Bone marrow (tissue), 2 donors: ENCODE results near the gene NUAK1.

Experiments used
- DNase-seq, 2 donors: peaks; one replicate each; lab custom pipeline; 2025; lab: John Stamatoyannopoulos, UW

The NUAK1 gene

DNA sequence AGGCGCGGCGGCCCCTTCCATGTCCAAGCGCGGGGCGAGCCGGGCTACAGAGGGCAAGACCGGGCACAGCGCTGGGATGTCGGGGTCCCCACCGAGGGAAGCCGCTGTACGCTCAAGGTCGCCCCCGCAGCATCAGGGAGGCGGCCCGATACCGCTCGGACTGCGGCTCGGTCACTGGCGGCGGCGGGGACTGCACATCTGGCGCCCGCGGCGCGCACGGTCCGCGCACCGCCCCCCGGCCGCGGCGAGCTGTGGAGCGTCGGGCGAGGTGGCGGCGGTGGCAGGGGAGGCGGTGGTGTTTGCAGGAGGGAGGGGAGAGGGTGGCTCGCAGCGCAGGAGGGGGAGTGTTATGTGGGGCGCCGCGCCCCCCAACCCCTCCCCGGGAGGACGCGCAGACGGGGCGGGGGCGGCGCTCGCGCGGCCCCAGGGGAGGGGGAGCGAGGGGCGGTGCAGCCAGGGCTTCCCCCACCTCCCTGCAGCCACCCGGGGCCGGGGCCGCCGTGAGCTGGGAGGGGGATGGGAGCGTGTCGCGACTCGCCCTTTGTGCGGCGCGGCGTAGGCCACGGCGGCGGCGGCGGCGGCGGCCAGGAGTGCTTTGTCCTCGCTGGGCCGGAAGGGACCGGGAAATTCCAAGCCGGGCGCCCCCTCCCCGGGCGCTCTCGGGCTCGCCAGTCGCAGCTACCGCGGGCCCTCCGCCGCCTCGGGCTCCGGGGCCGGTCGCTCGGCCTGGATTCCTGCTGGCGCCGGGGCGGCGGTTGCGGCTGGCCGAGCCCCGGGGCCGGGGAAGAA lies at the start of gene NUAK1:
TSS of gene NUAK1 (minus strand) at position 322 of the 789 bp plus-strand sequence. CDS start at position 21, 301 bp downstream.
- DNase-seq, result no peak

- DNase-seq, result no peak
Observed at GRCh38 chr12:106188256-106188655, 49.5 kb upstream of the NUAK1 start.

- no peak for DNase-seq
Observed at GRCh38 chr12:106187842-106188241, 49.1 kb upstream of the NUAK1 start.

- DNase-seq, result no peak
Observed at GRCh38 chr12:106187155-106187789, 48.5 kb upstream of the NUAK1 start.

- no peak for DNase-seq
Observed at GRCh38 chr12:106183735-106184134, 45.0 kb upstream of the NUAK1 start.

DNA sequence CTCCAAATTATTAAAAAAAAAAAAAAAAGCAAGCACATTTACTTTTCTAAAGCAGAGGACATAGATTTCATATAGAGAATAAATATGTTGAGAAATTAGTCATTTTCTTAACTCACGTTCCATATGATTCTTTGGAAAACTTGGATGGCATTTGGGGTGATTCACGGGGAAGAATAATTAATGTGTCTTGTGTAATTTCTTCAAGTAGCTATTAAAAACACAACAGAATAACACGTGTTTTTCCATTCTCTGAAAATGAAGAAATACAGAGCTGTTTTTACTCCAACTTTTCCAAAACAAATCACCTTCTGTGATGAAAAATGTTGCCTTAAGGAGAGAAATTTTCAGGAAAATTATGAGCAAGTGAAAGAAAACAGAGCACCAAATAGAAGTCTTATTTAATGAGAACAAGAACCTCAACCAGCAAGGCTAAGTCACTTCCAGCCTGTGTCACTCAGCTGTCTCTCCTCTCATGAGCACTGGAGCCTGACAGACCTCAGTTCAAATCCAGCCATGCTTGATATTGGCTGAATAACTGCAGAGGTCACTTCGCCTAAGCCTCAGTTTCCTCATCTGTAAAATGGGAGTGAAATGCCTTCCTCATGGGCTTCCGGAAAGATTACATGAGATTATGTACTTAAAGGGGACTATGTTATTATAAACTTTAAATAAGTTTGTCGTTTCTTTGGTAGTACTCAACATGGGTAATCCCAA lies 42.8 kb upstream of the NUAK1 start:
- no peak for DNase-seq

GRCh38 chr12:106179086-106179485 lies 40.3 kb upstream of the NUAK1 start:
- no peak for DNase-seq

GRCh38 chr12:106178562-106178961 lies 39.8 kb upstream of the NUAK1 start:
- DNase-seq, result no peak

GRCh38 chr12:106176560-106176959 lies 37.8 kb upstream of the NUAK1 start:
- DNase-seq, result no peak

DNA sequence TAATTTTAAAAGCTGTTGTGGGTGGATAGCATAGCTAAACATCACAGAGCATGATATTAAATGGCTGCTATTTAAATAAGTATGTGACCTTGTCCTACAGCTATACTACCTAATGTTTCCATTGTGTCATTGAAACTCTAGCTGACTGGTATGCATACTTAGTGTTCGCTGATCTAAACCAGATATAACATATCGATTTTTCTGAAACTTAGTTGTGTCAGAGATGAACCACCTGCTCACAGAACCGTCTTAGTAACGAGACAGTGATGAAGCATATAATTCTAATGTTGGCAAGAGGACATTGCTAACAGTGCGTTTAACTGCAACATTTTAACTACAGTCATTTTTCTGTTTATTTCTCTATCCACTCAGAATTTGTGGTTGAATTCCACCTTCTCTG lies 36.1 kb upstream of the NUAK1 start:
- no peak for DNase-seq

DNA sequence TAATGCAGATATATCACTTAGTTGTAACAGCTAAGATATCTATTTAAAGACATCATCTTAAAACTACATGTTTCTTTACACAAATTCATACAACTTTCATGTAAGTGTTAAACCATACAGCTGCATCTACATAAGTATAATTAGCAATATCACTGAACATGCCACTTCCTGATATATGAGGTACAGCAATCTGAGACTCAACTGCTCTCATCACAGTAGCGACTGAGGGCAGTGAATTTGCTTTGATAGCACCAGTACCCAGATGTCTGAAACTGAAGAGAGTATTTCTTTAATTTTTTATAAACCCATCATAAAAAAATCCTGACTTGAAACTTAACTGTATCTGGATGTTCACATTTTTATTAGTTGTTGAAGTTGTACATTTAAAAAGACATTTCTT lies 34.7 kb upstream of the NUAK1 start:
- no peak for DNase-seq

DNA sequence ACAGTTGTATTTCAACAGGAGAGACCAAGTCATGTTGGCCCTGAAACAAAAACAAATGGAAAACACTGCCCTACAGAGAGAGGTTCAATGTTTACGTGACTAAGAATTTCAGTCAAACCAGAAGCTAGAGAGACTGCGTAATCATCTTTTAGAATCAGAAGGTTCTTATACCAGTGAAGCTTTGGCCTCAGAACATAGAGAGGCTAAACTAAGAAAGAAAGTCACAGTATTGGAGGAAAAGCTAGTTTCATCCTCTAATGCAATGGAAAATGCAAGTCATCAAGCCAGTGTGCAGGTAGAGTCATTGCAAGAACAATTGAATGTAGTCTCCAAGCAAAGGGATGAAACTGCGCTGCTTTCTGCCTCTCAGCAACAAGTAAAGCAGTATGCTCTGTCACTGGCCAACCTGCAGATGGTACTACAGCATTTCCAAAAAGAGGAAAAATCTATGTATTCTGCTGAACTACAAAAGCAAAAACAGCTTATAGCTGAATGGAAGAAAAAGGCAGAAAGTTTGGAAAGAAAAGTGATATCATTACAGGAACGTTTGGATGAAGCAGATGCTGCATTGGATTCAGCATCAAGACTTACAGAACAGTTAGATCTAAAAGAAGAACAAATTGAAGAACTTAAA lies 32.5 kb upstream of the NUAK1 start:
- DNase-seq, result no peak

DNA sequence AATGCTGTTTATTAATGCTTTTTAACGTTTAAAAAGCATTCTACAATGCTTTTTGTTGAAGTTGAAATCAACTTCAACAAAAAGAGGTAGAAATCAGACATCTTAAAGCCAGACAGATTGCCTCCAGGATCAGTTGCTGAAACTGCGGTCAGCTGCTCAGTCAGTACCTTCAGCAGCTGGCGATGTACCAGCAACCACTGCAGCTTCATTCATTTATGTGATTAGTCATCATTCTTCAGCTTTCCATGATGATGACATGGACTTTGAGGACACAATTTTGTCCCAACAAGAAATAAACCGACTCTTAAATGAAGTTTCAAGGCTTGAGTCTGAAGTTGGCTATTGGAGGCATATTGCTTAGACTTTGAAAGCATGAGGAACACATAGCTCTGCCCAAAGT lies 31.5 kb upstream of the NUAK1 start:
- DNase-seq, result no peak

GRCh38 chr12:106163712-106164111 lies 25.0 kb upstream of the NUAK1 start:
- DNase-seq, result no peak

- no peak for DNase-seq
Observed at GRCh38 chr12:106161491-106161890, 22.7 kb upstream of the NUAK1 start.

DNA sequence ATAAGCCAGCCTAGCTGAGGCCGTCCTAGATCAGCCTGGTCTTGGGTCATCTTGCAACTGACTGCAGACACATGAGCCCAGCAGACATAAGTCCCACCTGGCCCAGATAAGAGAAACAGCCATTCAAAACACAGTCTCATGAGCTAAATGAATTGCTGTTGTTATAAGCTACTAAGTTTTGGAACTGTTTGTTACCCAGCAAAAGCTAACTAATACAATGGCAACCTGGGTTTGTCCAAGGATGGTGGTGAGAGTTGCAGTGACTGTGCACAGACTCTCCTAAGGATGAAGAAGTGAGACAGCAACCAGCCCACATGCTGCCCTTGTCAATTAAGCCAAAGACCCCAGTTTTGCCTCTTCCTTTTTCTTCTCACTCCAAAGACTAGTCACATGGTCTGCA lies 22.2 kb upstream of the NUAK1 start:
- DNase-seq, result no peak

GRCh38 chr12:106157802-106158201 lies 19.0 kb upstream of the NUAK1 start:
- DNase-seq, result no peak

GRCh38 chr12:106154751-106155273 lies 16.1 kb upstream of the NUAK1 start:
- DNase-seq, result no peak

- DNase-seq, result no peak
Observed at GRCh38 chr12:106152334-106152733, 13.6 kb upstream of the NUAK1 start.

- DNase-seq, result no peak
Observed at GRCh38 chr12:106150555-106150954, 11.8 kb upstream of the NUAK1 start.

GRCh38 chr12:106149096-106149784 lies 10.5 kb upstream of the NUAK1 start:
- DNase-seq, result no peak

- DNase-seq, result no peak
Observed at GRCh38 chr12:106147956-106148355, 9.2 kb upstream of the NUAK1 start.
